ENCODE results near the gene TEX29. TPM values are rescaled to one million over a fixed set of nuclear protein-coding genes. Genes with fewer than 3 reads are reported as not detected.

Gene TEX29
- polyA plus RNA-seq, 6 donors from 2014 or later = not detected

- no peak for ATAC-seq (ENCODE audit: low read depth in 2 of 2)
- Mint-ChIP-seq H3K9me3 (peaks cover 0 to 4% (median 1%) of the 10 kb centered on the region in 7 donors), H3K27ac (peak overlapping the region in 1 of 6 donors; percentile 9), H3K4me1 (no peaks in the 10 kb centered on the region), H3K4me3 (no peak overlapping the region), H3K27me3 (no peaks in the 10 kb centered on the region), H3K36me3 (peaks cover 6 to 10% of the 10 kb centered on the region in 2 donors)
- DNase-seq = no peak
Observed at GRCh38 chr13:111327730-111328573, 7.5 kb downstream of the TEX29 start.

DNA sequence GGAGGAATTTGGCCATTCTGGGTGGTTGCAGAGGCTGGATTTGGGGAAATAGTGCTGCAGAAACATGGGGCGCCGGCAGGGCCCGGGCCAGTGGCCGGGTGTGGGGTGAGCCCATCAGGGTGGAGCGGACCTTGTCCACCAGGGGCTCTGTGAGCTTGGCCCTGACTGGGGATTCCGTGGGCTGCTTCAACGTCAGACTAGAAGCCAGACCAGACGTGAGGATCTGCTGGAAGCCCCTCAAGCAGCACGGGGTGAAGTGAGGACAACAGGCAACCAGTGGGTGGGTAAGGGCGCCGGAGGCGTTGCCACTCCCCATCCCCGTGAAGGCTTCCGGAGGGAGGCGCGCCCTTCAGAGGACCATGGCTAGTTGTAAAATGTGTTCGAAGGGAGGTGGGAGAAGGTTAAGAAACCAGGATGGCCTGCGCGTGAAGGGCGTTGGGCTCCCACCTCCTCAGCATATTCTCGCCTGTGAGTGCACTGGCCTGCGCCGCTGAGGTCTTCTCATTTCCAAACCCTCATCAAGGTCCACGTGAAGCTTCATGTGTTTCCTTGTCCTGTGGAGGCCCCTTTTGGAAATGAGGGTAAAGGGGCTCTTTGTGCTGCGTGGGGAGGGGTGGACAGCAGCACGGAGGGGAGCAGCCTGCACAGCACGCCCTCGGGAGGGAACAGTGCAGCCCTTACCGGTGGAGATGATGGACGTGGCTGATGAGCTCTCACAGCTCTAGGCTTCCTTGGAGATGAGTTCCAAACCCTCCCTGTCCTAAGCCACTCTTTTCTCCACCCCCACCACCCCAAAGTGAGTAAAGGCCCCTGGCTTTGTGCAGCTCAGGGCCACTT lies 8.3 kb downstream of the TEX29 start:
- ATAC-seq (ENCODE audit: low read depth in 2 of 2) (no peak), DNase-seq (no peak)
- Mint-ChIP-seq H3K36me3 (peaks cover 15 to 18% of the 10 kb centered on the region in 2 donors), H3K4me1 (no peaks in the 10 kb centered on the region), H3K4me3 (no peak overlapping the region), H3K27me3 (no peaks in the 10 kb centered on the region), H3K9me3 (peaks cover under 1 to 12% (median 8%) of the 10 kb centered on the region in 7 donors), H3K27ac (peak overlapping the region in 1 of 6 donors; percentile 59)

- no peak overlapping the region for H3K27ac Mint-ChIP-seq
- H3K9me3 Mint-ChIP-seq = peaks cover 5 to 20% (median 9%) of the 10 kb centered on the region in 7 donors
- DNase-seq = no peak
- H3K27me3 Mint-ChIP-seq = no peaks in the 10 kb centered on the region
- ATAC-seq (ENCODE audit: low read depth in 2 of 2) = no peak
- H3K4me1 Mint-ChIP-seq = no peaks in the 10 kb centered on the region
- H3K4me3 Mint-ChIP-seq = no peak overlapping the region
- peaks cover 22 to 26% of the 10 kb centered on the region in 2 donors for H3K36me3 Mint-ChIP-seq
Observed at GRCh38 chr13:111329641-111330040, 9.2 kb downstream of the TEX29 start.

DNA sequence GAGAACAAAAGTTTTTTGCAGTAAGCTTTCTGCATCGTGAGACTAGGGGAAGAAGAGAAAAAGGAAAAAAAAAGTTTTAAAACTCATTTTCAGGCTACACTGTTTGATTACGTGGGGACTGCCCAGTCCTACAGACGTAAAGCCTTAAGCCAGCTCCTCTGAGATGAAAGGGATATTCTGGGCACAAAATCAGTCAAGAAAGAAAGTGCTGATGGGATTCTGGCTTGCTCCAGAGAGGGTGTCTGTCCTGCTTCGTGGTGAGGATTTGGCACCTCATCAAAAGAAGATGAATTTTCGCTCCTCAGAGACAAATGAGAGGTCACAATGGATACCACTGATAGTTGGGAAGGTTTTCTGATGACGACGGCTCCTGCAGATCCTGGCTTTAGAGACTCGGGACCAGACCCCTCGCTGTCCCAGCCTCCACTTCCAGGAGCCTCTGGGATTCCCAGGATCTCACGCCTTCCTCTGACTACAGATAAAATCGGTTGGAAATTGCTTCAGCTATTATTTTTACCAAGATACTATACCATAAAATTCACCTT lies 9.7 kb downstream of the TEX29 start:
- H3K27ac Mint-ChIP-seq = no peak overlapping the region
- no peak for DNase-seq
- H3K27me3 Mint-ChIP-seq = no peaks in the 10 kb centered on the region
- ATAC-seq (ENCODE audit: low read depth in 2 of 2) = no peak
- H3K4me1 Mint-ChIP-seq = no peaks in the 10 kb centered on the region
- peaks cover 22 to 30% of the 10 kb centered on the region in 2 donors for H3K36me3 Mint-ChIP-seq
- peaks cover 5 to 20% (median 11%) of the 10 kb centered on the region in 7 donors for H3K9me3 Mint-ChIP-seq
- H3K4me3 Mint-ChIP-seq = no peak overlapping the region

DNA sequence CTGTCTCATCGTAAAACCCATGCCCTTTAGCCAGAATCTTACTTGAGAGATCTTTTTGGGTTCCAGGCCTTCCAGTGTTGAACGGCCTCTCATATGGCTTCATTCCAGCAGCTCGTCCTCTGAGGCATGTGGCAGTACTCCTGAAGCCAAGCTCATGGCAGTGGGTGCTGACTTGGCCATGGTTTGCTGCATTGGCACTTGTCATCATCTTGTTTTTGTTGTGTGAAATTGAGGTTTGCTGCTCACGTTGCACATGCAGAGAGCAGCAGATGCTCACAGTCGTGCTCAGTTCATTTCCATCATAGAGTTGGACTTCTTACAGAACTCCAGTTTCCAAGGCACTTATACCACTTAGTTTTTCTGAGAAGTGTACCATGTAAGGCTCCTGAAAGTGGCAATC lies 14.9 kb downstream of the TEX29 start:
- peaks cover 47 to 49% of the 10 kb centered on the region in 2 donors for H3K36me3 Mint-ChIP-seq

GRCh38 chr13:111336666-111337065 lies 16.2 kb downstream of the TEX29 start:
- ATAC-seq (ENCODE audit: low read depth in 2 of 2) = no peak
- H3K4me3 Mint-ChIP-seq = no peak overlapping the region
- no peak overlapping the region for H3K27ac Mint-ChIP-seq
- H3K27me3 Mint-ChIP-seq = no peaks in the 10 kb centered on the region
- DNase-seq = no peak
- no peaks in the 10 kb centered on the region for H3K4me1 Mint-ChIP-seq
- peaks cover 5 to 20% (median 12%) of the 10 kb centered on the region in 7 donors for H3K9me3 Mint-ChIP-seq
- peaks cover 47 to 49% of the 10 kb centered on the region in 2 donors for H3K36me3 Mint-ChIP-seq

More for the DNA sequence above, 14.9 kb downstream of the TEX29 start:
- H3K27me3 Mint-ChIP-seq = no peaks in the 10 kb centered on the region
- peaks cover 5 to 20% (median 12%) of the 10 kb centered on the region in 7 donors for H3K9me3 Mint-ChIP-seq
- H3K4me1 Mint-ChIP-seq = no peaks in the 10 kb centered on the region
- no peak for ATAC-seq (ENCODE audit: low read depth in 2 of 2)
- DNase-seq = no peak
- H3K27ac Mint-ChIP-seq = no peak overlapping the region
- H3K4me3 Mint-ChIP-seq = no peak overlapping the region

- Mint-ChIP-seq H3K27me3 (no peaks in the 10 kb centered on the region), H3K27ac (no peak overlapping the region), H3K9me3 (peaks cover 5 to 20% (median 12%) of the 10 kb centered on the region in 7 donors), H3K4me1 (no peaks in the 10 kb centered on the region), H3K4me3 (no peak overlapping the region), H3K36me3 (peaks cover 47 to 49% of the 10 kb centered on the region in 2 donors)
- DNase-seq (no peak), ATAC-seq (ENCODE audit: low read depth in 2 of 2) (no peak)
Observed at GRCh38 chr13:111337206-111337605, 16.8 kb downstream of the TEX29 start.

DNA sequence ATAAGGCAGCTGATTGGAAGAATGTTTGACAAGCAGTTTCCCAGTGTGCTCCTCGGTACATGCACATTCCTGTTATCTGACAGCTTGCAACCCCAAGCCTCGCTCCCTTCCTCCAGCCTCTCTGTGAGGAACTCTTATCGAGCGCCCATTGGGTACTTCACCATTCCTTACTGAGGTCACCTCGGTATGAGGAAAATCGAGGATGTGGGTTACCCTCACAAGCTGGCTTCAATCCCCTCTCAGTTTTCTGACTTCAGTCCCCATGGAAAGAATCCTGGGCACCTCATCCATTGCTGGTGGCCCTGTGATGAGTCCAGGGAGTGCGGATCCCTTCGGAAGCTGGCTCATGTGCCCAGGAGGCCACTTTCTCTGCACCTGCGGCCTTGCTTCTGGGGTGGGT lies 17.3 kb downstream of the TEX29 start:
- Mint-ChIP-seq H3K4me1 (no peaks in the 10 kb centered on the region), H3K27ac (no peak overlapping the region), H3K36me3 (peaks cover 43 to 45% of the 10 kb centered on the region in 2 donors), H3K9me3 (peaks cover 5 to 19% (median 11%) of the 10 kb centered on the region in 7 donors), H3K4me3 (no peak overlapping the region), H3K27me3 (no peaks in the 10 kb centered on the region)
- ATAC-seq (ENCODE audit: low read depth in 2 of 2) (no peak), DNase-seq (no peak)

GRCh38 chr13:111338841-111339240 lies 18.4 kb downstream of the TEX29 start:
- Mint-ChIP-seq H3K9me3 (peaks cover 3 to 8% (median 6%) of the 10 kb centered on the region in 7 donors), H3K4me1 (no peaks in the 10 kb centered on the region), H3K27me3 (no peaks in the 10 kb centered on the region), H3K4me3 (no peak overlapping the region), H3K27ac (peak overlapping the region in 1 of 6 donors; percentile 53), H3K36me3 (peaks cover 34 to 36% of the 10 kb centered on the region in 2 donors)
- DNase-seq (no peak), ATAC-seq (ENCODE audit: low read depth in 2 of 2) (no peak)

- peaks cover 0 to 4% (median under 1%) of the 10 kb centered on the region in 7 donors for H3K9me3 Mint-ChIP-seq
- H3K27ac Mint-ChIP-seq = peak overlapping the region in 1 of 6 donors; percentile 76
- peak overlapping the region in 1 of 8 donors; percentile 20 for H3K4me3 Mint-ChIP-seq
- no peaks in the 10 kb centered on the region for H3K4me1 Mint-ChIP-seq
- no peak for DNase-seq
- ATAC-seq (ENCODE audit: low read depth in 2 of 2) = no peak
- peaks cover 28 to 36% of the 10 kb centered on the region in 2 donors for H3K36me3 Mint-ChIP-seq
- no peaks in the 10 kb centered on the region for H3K27me3 Mint-ChIP-seq
Observed at GRCh38 chr13:111339366-111340143, 19.1 kb downstream of the TEX29 start.

- peaks cover 16 to 24% of the 10 kb centered on the region in 2 donors for H3K36me3 Mint-ChIP-seq
- H3K4me1 Mint-ChIP-seq = no peaks in the 10 kb centered on the region
- ATAC-seq (ENCODE audit: low read depth in 2 of 2) (no peak), DNase-seq (no peak)
- H3K9me3 Mint-ChIP-seq = peaks cover 0 to 4% (median 0%) of the 10 kb centered on the region in 7 donors
- H3K27me3 Mint-ChIP-seq = no peaks in the 10 kb centered on the region
- no peak overlapping the region for H3K27ac Mint-ChIP-seq
- H3K4me3 Mint-ChIP-seq = no peak overlapping the region
Observed at GRCh38 chr13:111341886-111342285, 21.4 kb downstream of the TEX29 start.

GRCh38 chr13:111342721-111343120 lies 22.3 kb downstream of the TEX29 start:
- no peak for DNase-seq
- H3K27me3 Mint-ChIP-seq = no peaks in the 10 kb centered on the region
- H3K36me3 Mint-ChIP-seq = peaks cover 16% of the 10 kb centered on the region in 2 donors
- H3K4me3 Mint-ChIP-seq = no peak overlapping the region
- H3K9me3 Mint-ChIP-seq = peaks cover 0 to 4% (median 0%) of the 10 kb centered on the region in 7 donors
- ATAC-seq (ENCODE audit: low read depth in 2 of 2) = no peak
- no peaks in the 10 kb centered on the region for H3K4me1 Mint-ChIP-seq
- H3K27ac Mint-ChIP-seq = no peak overlapping the region
